Right lung (tissue), 5 donors: ENCODE results near the gene KIAA1755. TPM values are rescaled to one million over a fixed set of nuclear protein-coding genes. Genes with fewer than 3 reads are reported as not detected.

ENCODE experiments used
- DNase-seq, 2 donors: peaks; one replicate each; pipeline ENCODE4 v3.0.0-alpha.2; 2013
- polyA plus RNA-seq, 5 donors: library from polyadenylated mRNA; unstranded; fragments of 120-200 nt; gene quantifications; one replicate each; pipeline versions ENCODE4 v1.2.1 to v1.2.3, GENCODE V29; 2013; ENCODE audit warnings: inconsistent platforms in 1 of 5, low replicate concordance in 1 of 5; ENCODE audit not compliant: insufficient read length in 5 of 5, insufficient read depth in 1 of 5

Gene KIAA1755
- polyA plus RNA-seq, 5 donors = 2.0 to 5.8 (median 3.1) TPM

- DNase-seq = no peak
These were observed 17.5 kb downstream of the KIAA1755 start for GRCh38 chr20:38242848-38243708.

DNA sequence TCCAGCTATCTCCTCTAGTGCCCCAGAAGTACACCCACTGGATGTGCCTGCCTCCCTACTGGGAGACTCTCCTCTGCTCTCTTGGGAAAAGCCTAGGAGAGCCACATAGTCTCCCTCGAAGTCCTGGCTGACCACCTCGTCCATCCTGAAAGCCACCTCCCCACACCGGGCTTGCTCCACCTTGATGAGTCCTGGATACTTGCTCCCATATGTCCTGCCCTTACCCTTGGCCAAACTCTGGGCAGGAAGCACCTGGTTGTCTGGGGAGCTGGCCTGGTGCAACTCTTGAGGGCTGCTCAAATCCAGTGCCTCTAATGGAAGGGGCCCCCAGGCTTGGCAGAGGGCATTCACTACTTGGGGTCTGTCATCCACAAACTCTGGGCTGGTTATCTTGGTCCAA lies 19.3 kb downstream of the KIAA1755 start:
- DNase-seq = no peak

DNA sequence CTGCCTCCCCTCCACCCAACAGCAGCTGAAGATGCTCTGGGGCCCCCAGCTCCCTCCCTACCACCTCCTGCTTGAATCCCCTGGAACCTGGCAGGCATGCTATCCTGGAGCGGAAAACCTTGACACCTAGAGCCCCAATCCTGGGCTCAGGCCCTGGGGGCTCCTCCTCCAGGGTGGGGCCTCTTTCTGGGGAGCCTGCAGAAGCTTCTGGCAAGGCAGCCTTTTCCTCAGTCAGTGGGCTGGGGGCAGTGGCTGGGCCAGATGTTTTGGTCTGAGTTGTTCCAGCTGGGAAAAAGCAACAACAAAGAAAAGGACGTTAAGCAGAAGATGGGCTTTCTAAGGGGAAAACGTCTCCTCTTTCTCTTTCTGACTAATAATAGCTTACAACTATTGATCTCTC lies 21.1 kb downstream of the KIAA1755 start:
- DNase-seq = no peak

DNA sequence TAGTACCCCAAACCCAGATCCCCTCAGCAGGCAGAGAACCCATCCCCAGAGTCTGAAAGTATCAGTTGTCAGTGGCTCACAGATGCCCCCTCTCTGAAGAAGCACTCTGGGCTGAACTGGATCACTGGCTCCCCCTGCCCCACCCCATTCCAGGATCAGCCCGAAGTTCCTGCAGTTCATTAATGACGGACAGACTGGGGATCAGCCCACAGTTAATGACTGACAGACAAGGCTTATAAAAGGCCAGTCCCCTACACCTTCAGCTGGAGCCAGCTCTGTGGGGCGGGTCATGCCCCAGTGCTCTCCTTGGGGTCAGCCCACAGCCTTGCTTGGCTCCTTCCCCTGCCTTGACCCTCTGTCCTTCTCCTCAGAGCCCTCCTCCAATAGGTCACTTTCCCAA lies 21.7 kb downstream of the KIAA1755 start:
- DNase-seq = no peak

DNA sequence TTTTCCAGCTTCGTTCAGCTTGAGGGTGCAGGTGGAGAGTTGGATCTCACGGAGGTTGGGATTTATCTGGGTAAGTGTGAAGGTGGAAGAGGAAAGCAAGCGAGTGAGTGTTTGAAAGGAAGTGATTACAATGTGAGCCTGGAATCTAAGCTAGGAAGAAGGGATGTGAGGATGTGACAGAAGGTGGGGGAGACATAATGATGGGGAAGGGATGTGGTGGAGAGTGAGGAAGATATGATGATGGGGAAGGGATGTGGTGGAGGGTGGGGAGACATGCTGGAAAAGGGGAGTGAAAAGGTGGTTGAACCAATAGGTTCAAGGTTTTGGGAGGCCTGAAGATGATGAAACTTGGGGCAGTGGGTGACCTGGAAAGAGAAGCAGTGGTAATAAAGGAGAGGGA lies 23.2 kb downstream of the KIAA1755 start:
- DNase-seq = no peak

GRCh38 chr20:38231531-38232121 lies 28.9 kb downstream of the KIAA1755 start:
- DNase-seq = no peak

DNA sequence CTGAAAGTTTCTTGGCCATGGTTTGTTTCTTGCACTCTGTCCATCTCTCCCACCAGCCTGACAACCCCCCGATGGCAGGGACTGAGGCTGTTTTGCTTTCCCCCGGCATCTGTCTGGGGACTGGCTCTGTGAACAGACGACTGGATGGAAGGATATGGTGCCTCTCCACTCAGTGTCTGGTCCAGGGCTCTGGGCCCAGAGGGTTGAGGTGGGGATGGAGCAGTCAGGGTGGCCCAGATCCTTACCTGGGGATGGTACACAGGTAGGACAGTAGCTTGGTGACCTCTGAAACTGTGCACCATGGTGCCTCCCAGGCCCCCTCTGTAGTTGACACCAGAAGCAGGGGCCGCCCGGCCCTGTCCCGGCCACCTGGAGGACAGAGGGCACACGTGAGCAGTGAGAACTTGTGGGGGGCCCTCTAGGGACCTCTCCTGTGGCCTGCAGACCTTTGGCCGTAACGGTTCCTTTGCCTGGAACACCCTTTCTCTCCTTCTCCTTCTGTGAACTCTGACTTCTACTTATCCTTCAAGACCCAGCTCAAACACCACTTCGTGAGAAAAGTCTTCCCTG lies 29.5 kb downstream of the KIAA1755 start:
- no peak for DNase-seq

- no peak for DNase-seq
These were observed 30.3 kb downstream of the KIAA1755 start for GRCh38 chr20:38230253-38230551.

- DNase-seq = no peak
These were observed 30.9 kb downstream of the KIAA1755 start for GRCh38 chr20:38229376-38230252.

GRCh38 chr20:38228436-38228835 lies 32.1 kb downstream of the KIAA1755 start:
- no peak for DNase-seq

- no peak for DNase-seq
These were observed 32.8 kb downstream of the KIAA1755 start for GRCh38 chr20:38227420-38228360.

DNA sequence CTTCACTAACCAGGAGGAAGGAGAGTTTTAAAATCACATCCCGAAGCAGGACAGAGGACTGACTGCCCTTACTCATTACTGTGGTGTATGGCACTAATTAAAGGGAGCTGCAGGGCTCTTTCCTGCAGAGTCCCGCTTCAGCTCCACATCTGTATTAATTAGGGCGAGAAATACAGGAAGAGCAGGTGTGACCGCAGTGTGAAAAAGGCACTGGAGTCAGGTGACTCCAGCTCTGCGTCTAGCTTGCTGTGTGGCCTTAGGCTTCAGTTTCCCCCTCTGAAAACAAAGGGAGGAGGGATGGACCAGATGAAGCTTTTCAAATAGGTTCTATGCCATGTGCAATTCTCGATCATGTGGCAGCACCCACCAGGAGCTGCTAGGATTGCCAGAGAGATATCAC lies 34.0 kb downstream of the KIAA1755 start:
- DNase-seq = no peak

DNA sequence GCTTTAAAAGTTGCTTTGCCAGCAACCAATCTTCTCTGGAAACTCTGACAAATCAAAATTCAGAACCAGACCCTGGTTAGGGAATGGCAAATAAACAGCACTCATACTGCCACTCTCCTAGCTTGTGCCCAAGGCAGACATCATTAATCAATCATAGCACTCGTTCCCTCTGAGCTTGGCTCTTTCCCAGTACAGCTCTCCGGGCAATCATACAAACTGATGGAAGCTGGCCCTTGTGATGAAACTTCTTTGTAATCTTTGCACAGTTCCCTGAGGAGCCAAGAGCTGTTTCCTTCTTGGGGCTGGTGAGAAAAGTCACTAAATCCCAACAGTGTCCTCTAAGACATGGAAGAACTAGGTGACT lies 34.7 kb downstream of the KIAA1755 start:
- DNase-seq = no peak

GRCh38 chr20:38225240-38225899 lies 35.2 kb downstream of the KIAA1755 start:
- DNase-seq = no peak

DNA sequence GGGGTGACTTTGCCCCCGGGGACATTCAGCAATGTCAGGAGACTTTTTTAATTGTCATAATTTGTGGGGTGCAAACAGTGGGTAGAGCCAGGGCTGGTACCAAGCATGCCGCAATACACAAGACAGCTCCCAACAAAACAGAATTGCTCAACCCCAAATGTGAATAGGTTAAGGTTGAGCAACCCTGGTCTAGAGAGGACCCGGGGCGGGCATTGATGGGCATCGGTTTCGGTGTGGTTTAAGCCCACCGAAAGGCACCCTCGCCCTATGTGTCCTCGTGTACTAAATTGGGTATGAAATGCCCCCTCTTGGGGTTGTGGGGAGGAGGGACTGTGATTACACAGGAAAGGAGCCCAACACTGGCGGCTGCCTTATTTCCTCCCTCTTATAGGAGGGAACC lies 36.0 kb downstream of the KIAA1755 start:
- no peak for DNase-seq

- DNase-seq = no peak
These were observed 36.8 kb downstream of the KIAA1755 start for GRCh38 chr20:38223743-38224100.

GRCh38 chr20:38222923-38223742 lies 37.4 kb downstream of the KIAA1755 start:
- DNase-seq = no peak

DNA sequence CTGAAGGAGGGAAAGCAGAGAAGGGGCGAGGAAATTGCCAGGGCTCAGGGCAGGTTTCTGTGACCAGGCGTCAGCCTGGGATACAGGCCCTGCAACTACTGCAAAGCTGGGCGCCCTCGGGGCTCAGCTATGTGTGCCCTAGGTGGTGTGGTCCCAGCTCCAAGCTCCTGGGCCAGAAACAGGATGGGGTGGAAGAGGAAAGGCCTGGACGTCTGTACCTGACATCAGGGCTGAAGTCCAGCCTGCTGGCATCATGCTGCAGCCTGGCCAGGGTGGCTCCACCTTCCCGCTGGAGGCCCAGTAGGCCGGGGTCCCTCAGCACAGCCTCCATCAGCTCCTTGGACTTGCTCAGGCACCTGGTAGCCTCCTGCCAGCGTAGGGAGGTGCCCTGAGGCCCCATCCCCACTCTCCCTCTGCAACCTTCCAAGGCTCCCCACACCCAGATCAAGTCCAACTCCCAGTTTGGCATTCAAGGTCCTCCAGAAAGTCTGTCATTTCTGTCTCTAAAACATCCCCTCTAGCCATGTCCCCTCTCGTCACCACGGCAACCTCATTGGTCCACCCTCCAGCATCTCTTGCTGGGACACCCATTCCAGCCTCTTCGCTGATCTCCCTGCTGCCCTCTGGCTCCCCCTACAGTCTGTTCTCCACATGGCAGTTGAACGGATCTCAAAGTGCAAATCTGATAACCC lies 38.2 kb downstream of the KIAA1755 start:
- no peak for DNase-seq

DNA sequence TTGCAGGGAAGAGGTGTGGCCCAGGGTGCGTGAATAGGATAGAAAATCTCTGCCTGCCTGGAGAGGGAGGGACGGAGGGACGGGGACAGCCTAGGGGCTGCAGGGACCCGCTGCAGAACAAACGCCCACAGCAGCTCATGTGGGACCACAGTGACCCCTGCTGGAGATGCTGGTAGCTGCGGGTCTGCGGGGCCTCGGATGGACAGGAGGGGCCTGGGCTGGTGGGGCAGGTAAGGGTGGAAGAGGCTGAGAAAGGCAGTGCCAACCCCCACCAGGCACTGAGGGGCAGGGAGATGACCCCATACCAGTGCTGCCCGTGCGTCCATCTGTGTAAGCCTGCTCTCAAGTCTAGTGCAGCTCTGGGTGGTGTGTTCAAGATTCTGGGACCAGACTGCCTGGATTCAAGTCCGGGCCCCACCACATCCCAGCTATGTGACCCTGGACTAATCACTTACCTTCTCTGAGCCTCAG lies 39.4 kb downstream of the KIAA1755 start:
- peak; percentile 64 to 69 for DNase-seq
